ENCODE measurements around the gene MAP2K7.

Gene MAP2K7

GRCh38 chr19:7867092-7867844 lies 36.4 kb upstream of the MAP2K7 start:
- DNase-seq = no peak

- peak in 1 of 4 experiments; percentile 18 for DNase-seq
These were observed 35.4 kb upstream of the MAP2K7 start for GRCh38 chr19:7868326-7868670.

- DNase-seq = peak; percentile 69 to 90 (median 80)
These were observed 34.8 kb upstream of the MAP2K7 start for GRCh38 chr19:7868671-7869452.

- DNase-seq = peak; percentile 21 to 72 (median 52)
These were observed 34.2 kb upstream of the MAP2K7 start for GRCh38 chr19:7869453-7869909.

- DNase-seq = peak in 1 of 4 experiments; percentile 27
These were observed 33.7 kb upstream of the MAP2K7 start for GRCh38 chr19:7869910-7870511.

- peak; percentile 16 to 55 (median 39) for DNase-seq
These were observed 32.9 kb upstream of the MAP2K7 start for GRCh38 chr19:7870571-7871436.

GRCh38 chr19:7871437-7872305 lies 32.0 kb upstream of the MAP2K7 start:
- DNase-seq = peak; percentile 78 to 88 (median 83)

GRCh38 chr19:7872306-7873204 lies 31.1 kb upstream of the MAP2K7 start:
- DNase-seq = no peak

GRCh38 chr19:7873304-7874075 lies 30.2 kb upstream of the MAP2K7 start:
- no peak for DNase-seq

- DNase-seq = no peak
These were observed 29.4 kb upstream of the MAP2K7 start, which contains the start of gene PRR36 for GRCh38 chr19:7874076-7874896. Gene PRR36, minus strand, starts transcription at chr19:7874390. Its CDS starts 701 bp downstream, at chr19:7873689.

- DNase-seq = no peak
These were observed 28.8 kb upstream of the MAP2K7 start for GRCh38 chr19:7874897-7875273.

GRCh38 chr19:7877249-7877836 lies 26.3 kb upstream of the MAP2K7 start:
- no peak for DNase-seq

- no peak for DNase-seq
These were observed 24.4 kb upstream of the MAP2K7 start for GRCh38 chr19:7879111-7879807.

- DNase-seq = no peak
These were observed 23.8 kb upstream of the MAP2K7 start for GRCh38 chr19:7879836-7880235.

- no peak for DNase-seq
These were observed 21.8 kb upstream of the MAP2K7 start for GRCh38 chr19:7881910-7882309.

GRCh38 chr19:7883105-7883504 lies 20.6 kb upstream of the MAP2K7 start:
- no peak for DNase-seq

- peak in 2 of 4 experiments; percentile 31 to 35 for DNase-seq
These were observed 19.7 kb upstream of the MAP2K7 start for GRCh38 chr19:7883796-7884570.
